GM12892 (cell line): Measurements from ENCODE around the gene ELL.

Experiments
- POLR2A ChIP-seq: IDR thresholded peaks from 2 replicates; pipeline ENCODE4 v1.6.1; 2011; ENCODE audit warnings: low read depth, low read length, control low read depth
- POLR2AphosphoS5 ChIP-seq: IDR thresholded peaks from 2 replicates; pipeline ENCODE4 v1.6.1; 2011; ENCODE audit warnings: low read depth, low read length, control low read depth
- TAF1 ChIP-seq: IDR thresholded peaks from 2 replicates; pipeline ENCODE4 v1.6.1; 2011; ENCODE audit warnings: low read depth, mild to moderate bottlenecking, control low read depth, low read length, borderline replicate concordance

GRCh38 chr19:18493440-18494266 is 28.2 kb downstream of the ELL start:
- TF ChIP-seq TAF1 (no peak), POLR2A (no peak), POLR2AphosphoS5 (no peak)
